T-helper 2 cell treated with Interferon-gamma antibody and Interleukin-4, amounts not matched to agents 100 ng/mL and 5 ng/mL, for 36 hours (primary cell): Measurements from ENCODE around the gene PTAFR. TPM values are rescaled to one million over a fixed set of nuclear protein-coding genes. Genes with fewer than 3 reads are reported as not detected.

Experiments used
- intact Hi-C: fragments of 100-400 bp; cut with micrococcal nuclease; formaldehyde crosslinking; loops from one replicate; pipeline ENCODE4 v1.15.1; 2023
- total RNA-seq: library from RNA; stranded (reverse); gene quantifications from 2 replicates; pipeline ENCODE4 v1.2.3, GENCODE V29; 2022

The PTAFR gene
- total RNA-seq, 1 donor from 2014 or later, result 0.23 TPM

- intact Hi-C loops, result no loop called here
Observed at GRCh38 chr1:28122183-28122582, 54.3 kb downstream of the PTAFR start.

- intact Hi-C loops, result no loop called here
Observed at GRCh38 chr1:28119556-28119955, 56.9 kb downstream of the PTAFR start.

GRCh38 chr1:28118640-28119307, 57.7 kb downstream of the PTAFR start:
- intact Hi-C loops, result no loop called here

- intact Hi-C loops, result no loop called here
Observed at GRCh38 chr1:28115267-28115666, 61.2 kb downstream of the PTAFR start.

- intact Hi-C loops, result no loop called here
Observed at GRCh38 chr1:28114844-28115243, 61.6 kb downstream of the PTAFR start.

- intact Hi-C loops, result no loop called here
Observed at GRCh38 chr1:28113242-28113572, 63.3 kb downstream of the PTAFR start.

- intact Hi-C loops, result no loop called here
Observed at GRCh38 chr1:28112388-28113241, 63.9 kb downstream of the PTAFR start.

- intact Hi-C loops, result no loop called here
Observed at GRCh38 chr1:28111157-28111556, 65.3 kb downstream of the PTAFR start.

- intact Hi-C loops, result no loop called here
Observed at GRCh38 chr1:28110555-28110954, 65.9 kb downstream of the PTAFR start.

GRCh38 chr1:28109639-28110038, 66.9 kb downstream of the PTAFR start:
- intact Hi-C loops, result no loop called here

GRCh38 chr1:28108001-28108400, 68.5 kb downstream of the PTAFR start:
- intact Hi-C loops, result no loop called here

- intact Hi-C loops, result no loop called here
Observed at GRCh38 chr1:28104866-28105467, 71.5 kb downstream of the PTAFR start.

- intact Hi-C loops, result no loop called here
Observed at GRCh38 chr1:28102189-28102588, 74.3 kb downstream of the PTAFR start.

GRCh38 chr1:28099050-28099769, 77.3 kb downstream of the PTAFR start:
- intact Hi-C loops, result no loop called here

Other genes starting within 250 kb of the PTAFR start
- gene SMPDL3B, start 241.7 kb downstream of the PTAFR start, total RNA-seq, result 0.41 and 0.64 TPM in 2 replicates
- 6.6 and 6.8 TPM in 2 replicates for gene XKR8, start 216.7 kb downstream of the PTAFR start, total RNA-seq
- 28.1 and 32.0 TPM in 2 replicates for gene EYA3, start 88.1 kb downstream of the PTAFR start, total RNA-seq
- 103 and 105 TPM in 2 replicates for gene DNAJC8, start 56.3 kb upstream of the PTAFR start, total RNA-seq
- gene ATP5IF1, start 59.4 kb upstream of the PTAFR start, total RNA-seq, result 146 TPM in 2 replicates
- gene SESN2, start 82.8 kb upstream of the PTAFR start, total RNA-seq, result 7.9 and 8.2 TPM in 2 replicates
- gene MED18, start 152.3 kb upstream of the PTAFR start, total RNA-seq, result 19.7 and 22.4 TPM in 2 replicates
- gene PHACTR4, start 193.1 kb upstream of the PTAFR start, total RNA-seq, result 32.1 and 32.4 TPM in 2 replicates